Lower leg skin (tissue), 4 donors: Measurements from ENCODE around the gene HYAL2. TPM values are rescaled to one million over a fixed set of nuclear protein-coding genes. Genes with fewer than 3 reads are reported as not detected.
A peak's percentile ranks its signal among the peaks of the same experiment; 100 is the strongest.

Source experiments
- DNase-seq, 2 donors: peaks; one replicate each; pipeline ENCODE4 v3.0.0-alpha.2; 2019; ENCODE audit warnings: low spot score in 2 of 2
- H3K4me3 ChIP-seq: fragments of 200-600 bp; sonication (generic); 2 replicates; pipeline ENCODE4 v1.5.1; 2017; ENCODE audit warnings: mild to moderate bottlenecking, low read depth; ENCODE audit not compliant: poor library complexity, severe bottlenecking
- CTCF ChIP-seq, 3 donors: fragments of 450-650 bp; IDR thresholded peaks; one replicate each; pipeline ENCODE4 v1.5.1; 2016; ENCODE audit warnings: antibody characterized with exemption in 3 of 3, mild to moderate bottlenecking in 3 of 3, moderate library complexity in 2 of 3
- POLR2A ChIP-seq, 2 donors: fragments of 450-650 bp; IDR thresholded peaks; one replicate each; pipeline ENCODE4 v1.6.1; 2016 to 2017; ENCODE audit warnings: antibody characterized with exemption in 2 of 2, mild to moderate bottlenecking in 1 of 2, moderate library complexity in 1 of 2
- WGBS, 2 donors: methylation state at CpG; one replicate each; pipeline ENCODE4 v1.1.5; 2018; 5-methylcytosine and 5-hydroxymethylcytosine counted together
- intact Hi-C: fragments of 100-400 bp; cut with DNase I; formaldehyde crosslinking; loops from one replicate; pipeline ENCODE4 v1.15.0; 2023; ENCODE audit warnings: low total_unique reads
- total RNA-seq, 4 donors: library from RNA; depleted of rRNA; stranded (reverse); fragments of >200 nt; gene quantifications; one replicate each; pipeline ENCODE4 v1.1.0, GENCODE V29; 2016

The HYAL2 gene
- total RNA-seq, 4 donors from 2014 or later, result 44.1 to 95.7 (median 72.9) TPM

DNA sequence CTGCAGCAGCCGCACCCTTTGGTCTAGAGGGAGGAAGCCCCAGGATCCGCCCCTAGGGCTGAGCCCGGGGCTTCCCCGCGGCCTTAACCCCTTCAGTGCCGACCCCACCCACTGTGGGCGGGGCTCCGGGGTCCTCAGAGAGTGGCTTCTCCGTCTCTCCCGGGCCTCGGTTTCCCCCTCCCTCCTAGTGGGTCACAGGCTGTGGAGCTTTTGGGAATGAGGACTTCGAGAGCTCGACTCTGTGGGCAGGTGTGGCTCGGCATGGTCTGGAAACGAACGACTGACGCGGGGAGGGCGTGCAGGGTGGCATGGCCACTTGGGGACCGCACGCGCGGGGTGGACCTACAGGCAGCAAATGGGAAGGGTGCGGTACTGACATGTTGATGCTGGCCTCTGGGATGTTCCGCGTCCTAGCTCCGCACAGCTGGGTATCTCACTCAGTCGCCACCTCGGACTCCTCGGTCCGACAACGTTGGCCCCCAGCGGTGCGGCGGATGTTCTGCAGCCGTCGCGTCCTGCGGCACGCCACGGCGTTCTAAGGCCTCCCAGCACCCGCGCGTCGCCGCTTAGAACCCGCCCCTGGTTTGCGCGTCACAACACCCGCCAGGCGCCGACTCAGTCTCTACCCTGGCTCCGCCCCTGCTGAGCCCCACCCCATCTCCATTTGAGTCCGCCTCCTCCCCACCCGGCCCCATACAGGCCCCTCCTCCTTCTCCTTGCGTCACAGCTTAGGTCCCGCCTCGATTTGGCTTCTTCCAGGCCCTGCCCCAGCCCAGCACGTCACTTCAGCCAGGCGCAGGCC lies 23.5 kb downstream of the HYAL2 start, which contains the start of the genes HYAL3 and NAA80:
Gene HYAL3 (minus strand): TSS at position 570 of the 802 bp plus-strand sequence. CDS start 3,803 bp downstream, outside the sequence.
Gene NAA80 (minus strand): TSS at position 570 of the 802 bp plus-strand sequence. CDS start 1,942 bp downstream, outside the sequence.
- DNase-seq, result peak; percentile 100
- intact Hi-C loops, result no loop called here
- WGBS, 2 donors, result 0 to 1% methylated on average over 37 to 54 of the region's 61 CpGs
- H3K4me3 ChIP-seq, result peak within 1 kb of the TSS; percentile 55
- TF ChIP-seq POLR2A (IDR thresholded peaks at IDR 0.05), result no peak
- TF ChIP-seq CTCF (IDR thresholded peaks at IDR 0.05), result peak in 1 of 3 donors; percentile 63

- 44 to 63% methylated on average over 9 of the region's 9 CpGs for WGBS, 2 donors
- no peak for TF ChIP-seq CTCF (IDR thresholded peaks at IDR 0.05)
- no peak for TF ChIP-seq POLR2A (IDR thresholded peaks at IDR 0.05)
- H3K4me3 ChIP-seq, result no peak overlapping the region
- DNase-seq, result no peak
- intact Hi-C loops, result no loop called here
Observed at GRCh38 chr3:50297896-50298725, 24.4 kb downstream of the HYAL2 start.

DNA sequence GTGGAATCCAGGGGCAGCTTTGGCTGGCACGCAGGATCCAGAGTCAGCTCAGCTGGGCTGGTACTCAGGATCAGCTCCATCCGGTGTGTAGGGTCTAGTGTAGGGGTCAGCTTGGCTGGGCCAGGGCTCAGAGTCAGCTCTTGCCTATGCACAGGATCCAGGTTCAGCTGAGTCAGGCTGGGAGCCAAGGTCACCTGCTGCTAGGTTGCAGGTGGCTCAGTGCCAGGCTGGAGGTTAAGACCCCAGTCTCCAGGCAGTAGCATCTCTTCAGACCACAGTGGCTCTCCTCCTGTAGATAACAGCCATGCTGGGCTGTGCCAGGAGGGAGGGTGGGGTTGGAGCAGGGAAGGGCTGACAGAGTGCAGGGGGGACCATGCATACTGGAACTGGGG lies 25.2 kb downstream of the HYAL2 start:
- TF ChIP-seq CTCF (IDR thresholded peaks at IDR 0.05) (no peak), POLR2A (IDR thresholded peaks at IDR 0.05) (no peak)
- WGBS, 2 donors, result 83% methylated on average over 2 of the region's 2 CpGs; no CpG with 5 or more reads in 1 of the 2 donors
- no peak for DNase-seq
- intact Hi-C loops, result no loop called here
- H3K4me3 ChIP-seq, result no peak overlapping the region

DNA sequence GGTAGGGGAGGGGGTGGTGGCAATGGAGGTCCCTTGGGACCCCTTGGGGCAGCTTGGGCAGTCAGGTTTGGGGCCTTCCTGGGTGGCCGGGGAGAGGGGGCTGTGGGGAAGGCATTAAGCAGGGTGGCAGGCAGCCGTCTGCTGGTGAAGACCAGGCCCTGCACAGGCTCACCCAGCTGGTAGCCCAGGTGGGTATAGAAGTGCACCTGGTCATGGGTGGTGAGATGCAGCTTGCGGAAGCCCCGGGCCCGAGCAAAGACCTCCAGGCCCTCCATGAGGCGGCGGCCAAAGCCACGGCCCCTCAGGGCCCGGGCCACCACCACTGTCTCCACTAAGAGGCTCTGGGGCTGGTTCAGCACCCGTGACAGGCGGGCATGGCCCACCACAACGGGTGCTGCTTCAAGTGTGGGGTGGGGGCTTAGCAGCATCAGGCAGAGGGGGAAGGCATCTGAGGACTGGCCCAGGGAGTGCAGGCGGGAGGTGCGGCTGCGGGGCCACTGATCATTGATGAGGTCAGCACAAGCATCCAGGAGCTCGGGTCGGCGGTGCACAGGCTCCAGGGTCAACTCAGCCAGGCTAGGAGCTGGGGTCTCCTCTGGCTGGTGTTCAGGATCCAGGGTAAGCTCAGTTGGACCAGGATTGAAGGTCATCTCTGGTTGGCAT lies 25.7 kb downstream of the HYAL2 start:
- WGBS, 2 donors, result 83 to 89% methylated on average over 7 to 15 of the region's 18 CpGs

More for the DNA sequence above, 25.7 kb downstream of the HYAL2 start:
- DNase-seq, result no peak
- H3K4me3 ChIP-seq, result no peak overlapping the region
- intact Hi-C loops, result no loop called here
- TF ChIP-seq CTCF (IDR thresholded peaks at IDR 0.05), result no peak
- TF ChIP-seq POLR2A (IDR thresholded peaks at IDR 0.05), result no peak
